NCI-H82 treated with DMSO at 0.1 percent for 48 hours (cell line): Measurements from ENCODE around the gene ZFYVE21.

Experiments
- DNase-seq: peaks from one replicate; lab custom pipeline; 2025; ENCODE audit not compliant: unreplicated experiment; lab: John Stamatoyannopoulos, UW

Gene ZFYVE21

DNA sequence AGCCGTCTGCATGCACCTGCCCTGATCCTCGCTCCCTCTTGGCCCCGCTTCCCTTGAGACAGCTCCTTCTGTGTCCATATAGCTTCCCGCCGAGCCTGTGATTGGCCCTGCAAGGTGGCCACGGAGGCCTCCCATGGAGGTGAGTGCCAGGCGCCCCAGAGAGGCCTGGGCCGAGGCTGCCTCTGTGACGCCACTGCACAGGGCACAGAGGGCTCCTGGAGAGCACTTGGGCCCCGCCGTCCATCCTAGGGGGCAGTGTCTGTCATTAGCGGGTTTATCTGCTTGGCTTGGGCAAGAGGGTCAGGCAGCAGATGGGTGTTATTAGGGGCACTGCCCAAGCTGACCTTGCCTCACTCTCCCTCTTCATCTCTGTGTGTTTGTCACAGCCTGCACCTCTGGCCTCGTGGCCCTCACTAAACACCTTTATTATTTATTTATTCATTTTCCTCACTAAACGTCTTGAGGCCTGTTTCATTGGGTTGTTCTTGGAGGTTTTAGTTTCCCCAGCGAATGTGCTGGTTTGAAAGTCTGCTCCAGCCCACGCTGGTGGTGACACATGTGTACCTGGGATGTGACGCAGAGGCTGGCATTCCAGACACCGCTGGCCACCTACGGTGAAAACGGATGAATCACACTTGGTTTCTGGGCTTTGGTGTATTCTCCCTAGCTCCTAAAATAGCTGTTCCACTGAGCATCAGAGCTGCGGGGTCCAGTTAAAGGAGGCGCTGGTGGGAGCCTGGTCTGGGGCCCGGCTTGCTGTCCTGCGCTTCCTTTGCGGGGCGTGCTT, 5.9 kb downstream of the ZFYVE21 start:
- DNase-seq: no peak

DNA sequence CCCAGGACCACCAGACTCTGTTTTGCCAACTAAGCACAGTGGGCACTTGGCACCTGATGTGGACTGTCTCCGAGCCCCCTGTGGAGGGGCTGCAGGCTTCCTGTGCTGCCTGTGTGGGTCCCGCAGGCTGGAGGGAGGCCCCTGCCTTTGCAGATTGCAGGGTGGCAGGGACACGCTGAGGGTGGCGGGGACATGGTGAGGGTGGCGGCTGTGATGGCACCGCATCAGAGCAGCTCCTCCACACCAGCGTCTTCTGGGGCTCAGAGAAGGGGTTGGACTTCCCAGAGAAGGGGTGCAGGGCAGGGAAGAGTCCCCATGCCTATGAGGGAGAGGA, 8.1 kb downstream of the ZFYVE21 start:
- DNase-seq: no peak

DNA sequence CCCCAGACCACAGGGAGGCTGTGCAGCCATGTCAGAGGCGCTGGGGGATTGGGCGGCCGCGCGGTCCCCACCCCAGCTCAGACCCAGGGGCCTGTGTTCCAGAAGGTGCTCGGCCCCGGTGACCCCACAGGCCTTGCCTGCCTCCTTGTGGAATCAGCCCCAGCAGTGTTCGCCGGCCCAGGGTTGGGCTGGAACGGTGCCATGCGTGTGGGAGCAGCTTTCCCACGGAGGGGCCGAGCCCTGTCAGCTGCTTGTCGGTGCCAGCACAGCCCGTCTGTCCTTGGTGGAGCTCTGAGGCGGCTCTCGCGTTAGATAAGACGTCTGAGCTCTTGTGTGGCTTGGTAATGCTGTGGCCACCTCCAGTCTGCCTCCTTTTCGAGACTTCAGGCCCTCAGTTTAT, 8.5 kb downstream of the ZFYVE21 start:
- no peak for DNase-seq

DNA sequence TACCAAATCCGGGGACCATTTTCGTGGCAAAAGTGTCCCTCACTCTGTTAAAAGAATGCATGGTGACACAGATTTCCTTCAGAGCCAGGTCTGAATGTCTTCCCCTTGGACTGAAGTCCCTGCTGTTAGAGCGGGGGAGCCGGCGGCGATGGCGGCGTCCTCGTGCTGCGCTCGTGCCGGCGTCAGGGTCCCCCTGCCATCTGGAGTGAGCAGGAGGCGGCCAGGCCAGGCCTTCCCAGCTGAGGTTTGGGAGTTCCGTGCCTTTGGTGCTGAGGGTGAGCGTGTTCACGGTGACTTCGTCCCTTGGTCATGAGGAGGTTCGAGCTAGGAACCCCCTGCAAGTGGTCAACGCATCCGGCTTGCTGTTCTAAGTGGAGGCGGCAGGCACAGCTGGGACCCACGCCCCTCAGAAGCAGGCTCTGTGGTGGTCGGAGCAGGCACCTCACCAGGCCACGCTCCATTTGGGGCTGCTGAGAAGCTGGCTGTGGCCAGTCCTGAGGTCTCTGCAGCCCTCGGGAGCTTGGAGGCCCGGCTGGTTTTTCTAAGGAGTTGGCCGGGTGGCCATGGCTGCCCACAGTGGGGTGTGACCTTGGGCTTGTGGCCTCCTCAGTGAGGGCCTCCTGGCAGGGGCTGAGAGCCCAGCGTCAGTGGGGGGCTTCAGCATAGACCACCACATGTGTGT, 9.5 kb downstream of the ZFYVE21 start:
- no peak for DNase-seq

DNA sequence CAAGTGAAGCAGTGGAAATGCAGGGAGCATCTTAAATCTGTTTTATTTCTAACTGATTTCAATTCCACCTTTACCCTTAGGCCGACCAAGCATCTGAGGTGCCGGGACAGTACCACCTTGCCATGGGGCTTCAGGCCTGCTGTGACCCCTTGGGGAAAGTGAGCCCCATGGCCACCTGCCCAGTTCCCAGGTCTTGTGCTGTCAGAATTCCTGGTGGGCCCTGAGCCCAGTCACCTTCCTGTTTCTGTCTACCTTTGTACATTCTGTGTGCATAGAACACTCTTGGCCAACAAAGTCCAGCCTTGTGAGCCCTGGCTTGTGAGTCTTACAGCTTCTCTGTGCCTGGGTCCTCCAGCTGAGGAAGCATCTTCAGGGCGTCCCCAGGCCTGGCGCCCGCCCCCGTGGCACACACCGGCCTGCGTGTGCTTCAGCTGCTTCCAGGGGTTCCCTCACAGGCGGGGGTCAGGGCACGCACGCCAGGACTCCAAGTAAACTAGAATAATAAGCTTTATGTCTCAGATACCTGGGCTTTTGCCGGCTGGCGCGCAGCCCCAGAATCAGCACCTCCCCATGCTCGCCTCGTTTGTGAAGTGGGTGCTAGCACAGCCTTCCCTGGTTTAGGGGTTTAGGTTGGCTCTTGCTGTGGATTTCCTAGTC, 10.3 kb downstream of the ZFYVE21 start:
- DNase-seq: no peak

DNA sequence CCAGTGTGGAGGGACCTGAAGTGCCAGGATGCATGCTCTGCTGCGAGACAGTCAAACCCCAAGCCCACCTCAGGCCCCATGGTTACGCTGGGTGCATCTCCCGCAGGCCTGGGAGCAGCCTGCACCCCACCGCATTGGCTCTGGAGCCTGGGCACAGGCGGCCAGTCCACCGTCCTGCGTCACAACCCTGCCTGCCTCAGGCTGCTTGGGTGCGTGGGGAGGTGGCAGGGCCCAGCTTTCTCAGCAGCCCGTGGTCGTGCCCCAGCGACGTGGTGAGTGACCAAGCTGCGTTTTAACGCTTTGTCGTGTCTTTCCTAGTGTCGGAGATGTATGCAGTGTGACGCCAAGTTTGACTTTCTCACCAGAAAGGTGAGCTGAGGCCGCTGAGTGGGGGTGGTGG, 10.9 kb downstream of the ZFYVE21 start:
- no peak for DNase-seq

DNA sequence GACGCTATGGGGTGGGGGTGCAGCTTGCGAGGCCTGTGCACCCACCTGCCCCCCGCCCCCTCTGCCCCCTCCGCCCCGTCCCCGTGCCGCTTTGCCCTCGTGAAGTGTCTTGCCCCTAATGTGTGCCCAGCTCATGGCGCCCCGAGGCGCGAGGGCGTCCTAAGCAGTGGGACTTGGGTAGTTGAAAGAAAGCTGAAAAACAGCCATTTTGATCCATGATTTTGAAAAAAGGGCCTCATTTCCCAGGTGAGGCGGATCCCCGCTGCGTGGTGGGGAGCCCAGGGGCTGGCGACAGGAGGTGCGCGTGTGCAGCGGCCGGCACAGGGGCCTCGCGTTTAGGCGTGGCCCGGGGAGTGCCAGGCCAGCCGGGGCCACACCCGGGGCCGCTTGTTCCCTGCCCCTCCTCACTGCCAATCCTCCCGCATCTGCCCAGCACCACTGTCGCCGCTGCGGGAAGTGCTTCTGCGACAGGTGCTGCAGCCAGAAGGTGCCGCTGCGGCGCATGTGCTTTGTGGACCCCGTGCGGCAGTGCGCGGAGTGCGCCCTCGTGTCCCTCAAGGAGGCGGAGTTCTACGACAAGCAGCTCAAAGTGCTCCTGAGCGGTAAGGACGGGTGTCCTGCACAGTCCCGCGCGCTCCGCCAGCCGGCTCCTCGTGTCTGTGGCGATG, 11.8 kb downstream of the ZFYVE21 start:
- DNase-seq: no peak

DNA sequence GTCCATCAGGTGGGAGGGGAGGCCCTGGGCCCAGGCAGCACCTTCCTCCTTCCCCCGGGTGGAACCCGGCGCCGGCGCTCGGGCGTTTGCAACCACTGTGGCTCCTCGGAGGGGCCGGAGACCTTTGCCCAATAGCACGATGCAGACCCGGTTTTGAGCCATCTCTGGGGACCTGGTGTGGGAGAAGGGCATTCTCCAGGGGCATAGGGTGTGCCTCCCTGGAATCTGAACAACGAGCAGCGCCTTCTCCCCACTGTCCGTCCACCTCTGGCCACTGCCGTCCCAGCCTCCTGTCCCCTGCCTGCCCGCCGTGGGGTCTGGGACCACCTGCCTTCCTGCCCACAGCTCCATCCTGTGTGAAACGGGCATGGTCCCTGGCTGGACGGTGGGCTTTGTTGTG, 12.5 kb downstream of the ZFYVE21 start:
- DNase-seq: no peak

DNA sequence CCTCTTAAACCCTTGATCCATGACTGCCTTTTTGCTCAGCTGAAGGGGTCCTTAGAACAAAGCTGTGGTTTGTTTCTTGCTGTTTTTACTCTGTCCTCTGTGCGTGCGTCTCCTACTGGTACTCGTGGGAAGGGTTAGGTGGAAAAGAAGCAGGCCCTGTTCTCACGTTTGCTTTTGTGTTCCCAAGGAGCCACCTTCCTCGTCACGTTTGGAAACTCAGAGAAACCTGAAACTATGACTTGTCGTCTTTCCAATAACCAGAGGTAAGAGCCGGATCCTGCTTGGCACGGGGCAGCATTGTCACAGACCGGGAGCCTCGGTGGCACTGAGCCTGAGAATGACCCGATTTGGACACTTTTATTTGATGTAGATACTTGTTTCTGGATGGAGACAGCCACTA, 13.1 kb downstream of the ZFYVE21 start:
- DNase-seq: no peak

DNA sequence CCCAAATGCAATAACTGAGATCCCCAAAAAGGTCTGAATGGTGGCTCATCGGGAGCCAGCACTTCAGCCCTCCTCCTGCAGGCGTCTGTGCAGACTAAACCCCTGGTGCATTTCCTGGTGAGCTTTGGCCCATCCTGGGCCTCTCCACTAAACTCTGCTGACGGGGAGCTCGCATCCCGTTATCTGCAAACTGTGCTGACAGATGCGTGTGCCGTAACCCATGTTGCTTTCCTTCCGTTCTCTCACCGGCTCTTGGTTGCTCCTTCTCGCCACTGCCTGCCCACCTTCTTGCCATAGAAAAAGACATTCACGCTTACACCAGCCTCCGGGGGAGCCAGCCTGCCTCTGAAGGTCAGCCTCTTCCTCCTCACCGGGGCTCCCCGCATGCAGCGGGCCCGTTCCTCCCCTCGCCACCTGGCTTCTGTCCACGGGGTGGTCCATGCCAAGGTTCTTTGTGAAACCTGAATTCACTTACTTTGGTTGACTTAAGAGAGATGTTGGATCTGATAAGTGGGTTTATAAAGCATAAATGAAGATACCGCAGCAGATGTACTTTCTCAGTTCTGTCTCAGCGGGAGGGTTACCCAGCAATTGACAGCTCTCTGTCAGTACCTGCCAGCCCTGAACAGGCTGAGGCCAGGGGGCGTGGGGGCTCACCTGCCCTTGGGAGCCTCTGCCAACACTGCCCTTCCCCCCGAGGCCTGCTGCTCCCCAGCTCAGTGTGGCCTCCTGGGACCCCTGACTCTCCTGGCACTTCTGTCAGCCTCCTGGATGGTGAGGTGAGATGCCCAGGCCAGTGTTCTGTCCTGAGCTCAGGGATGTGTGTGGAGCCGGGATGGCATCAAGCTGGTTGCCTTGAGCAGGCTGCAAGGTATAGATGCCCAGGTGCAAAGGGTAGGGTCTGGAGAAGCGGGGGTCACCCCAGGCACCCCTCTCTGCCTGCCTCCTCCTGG, 14.2 kb downstream of the ZFYVE21 start:
- no peak for DNase-seq

DNA sequence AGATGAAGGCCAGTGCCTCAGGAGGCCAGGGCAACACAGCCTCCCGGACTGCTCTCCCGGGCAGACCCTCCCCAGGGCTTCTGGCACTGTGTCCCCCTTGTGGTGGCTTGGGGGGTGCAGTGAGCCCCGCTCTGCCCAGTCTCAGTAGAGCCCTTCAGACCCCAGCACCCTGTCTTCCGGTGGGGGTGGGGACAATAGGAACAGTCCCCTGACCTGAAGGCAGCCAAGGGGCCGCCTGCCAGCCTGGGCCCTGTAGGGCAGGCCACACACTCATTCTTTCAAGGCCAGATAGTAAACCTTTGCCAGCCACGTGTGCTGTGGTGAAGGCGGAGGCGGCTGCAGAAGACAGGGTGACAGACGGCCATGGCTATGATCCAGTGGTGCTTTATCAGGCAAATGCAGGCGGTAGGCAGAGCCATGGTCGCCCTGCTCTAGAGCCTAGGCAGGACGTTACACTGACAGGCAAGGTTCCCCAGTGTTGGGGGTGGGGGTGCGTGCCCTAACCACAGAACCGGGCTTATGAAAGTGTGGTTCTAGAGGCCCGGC, 15.0 kb downstream of the ZFYVE21 start:
- no peak for DNase-seq

DNA sequence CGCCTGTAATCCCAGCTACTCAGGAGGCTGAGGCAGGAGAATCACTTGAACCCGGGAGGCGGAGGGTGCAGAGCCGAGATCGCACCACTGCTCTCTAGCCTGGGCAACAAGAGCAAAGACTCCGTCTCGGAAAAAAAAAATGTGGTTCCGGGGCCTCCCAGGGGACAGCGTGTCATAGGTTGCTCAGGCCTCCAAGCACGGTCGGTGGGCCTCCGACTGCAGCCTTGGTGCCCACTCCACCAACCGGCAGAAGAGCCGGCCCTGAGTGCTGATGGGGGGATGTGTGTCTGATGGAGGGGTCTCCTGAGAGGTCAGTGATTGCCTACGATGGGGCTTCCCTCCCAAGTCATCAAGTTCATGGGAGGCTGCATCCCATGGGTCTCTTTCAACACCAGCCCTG, 15.9 kb downstream of the ZFYVE21 start:
- no peak for DNase-seq

DNA sequence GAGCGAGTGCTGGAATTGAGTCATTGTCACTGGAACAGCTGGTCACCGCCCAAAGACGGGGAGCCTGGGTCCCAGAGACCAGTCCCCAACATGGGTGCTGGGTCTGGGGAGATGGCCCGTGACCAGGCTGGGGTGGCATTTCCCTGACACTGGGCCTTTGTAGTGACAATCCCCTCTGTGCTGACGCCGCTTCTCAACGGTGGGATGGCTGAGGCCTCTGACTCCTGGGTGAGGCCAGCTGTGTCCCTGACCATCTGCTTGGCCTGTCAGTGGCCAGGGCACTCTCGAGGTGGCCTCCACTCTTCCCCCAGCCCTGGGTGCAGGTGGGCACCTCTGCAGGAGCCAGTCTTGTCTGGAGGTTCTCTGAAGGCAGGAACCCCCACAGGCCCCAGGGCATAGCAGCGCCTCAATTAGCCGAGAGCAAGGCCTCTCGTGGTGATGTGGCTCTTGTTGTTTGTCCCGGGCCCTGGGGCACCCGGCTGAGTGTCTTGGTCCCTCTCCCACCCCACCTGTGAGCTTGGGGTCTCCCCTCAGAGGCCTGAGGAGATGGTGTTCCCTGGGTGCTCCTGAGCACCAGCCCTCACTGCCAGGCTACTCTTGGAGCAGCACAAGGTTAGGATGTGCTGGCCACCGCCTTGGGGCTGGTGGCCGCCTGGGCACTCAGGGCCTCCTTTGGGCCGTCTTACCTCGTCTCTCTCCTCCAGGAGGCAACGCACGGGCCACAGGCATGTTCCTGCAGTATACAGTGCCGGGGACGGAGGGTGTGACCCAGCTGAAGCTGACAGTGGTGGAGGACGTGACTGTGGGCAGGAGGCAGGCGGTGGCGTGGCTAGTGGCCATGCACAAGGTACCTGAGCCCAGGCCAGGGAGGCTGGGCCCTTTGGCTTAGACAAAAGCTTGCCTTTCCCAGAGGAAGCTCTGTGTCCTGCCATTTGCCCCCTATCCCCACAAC, 16.6 kb downstream of the ZFYVE21 start:
- DNase-seq: no peak

DNA sequence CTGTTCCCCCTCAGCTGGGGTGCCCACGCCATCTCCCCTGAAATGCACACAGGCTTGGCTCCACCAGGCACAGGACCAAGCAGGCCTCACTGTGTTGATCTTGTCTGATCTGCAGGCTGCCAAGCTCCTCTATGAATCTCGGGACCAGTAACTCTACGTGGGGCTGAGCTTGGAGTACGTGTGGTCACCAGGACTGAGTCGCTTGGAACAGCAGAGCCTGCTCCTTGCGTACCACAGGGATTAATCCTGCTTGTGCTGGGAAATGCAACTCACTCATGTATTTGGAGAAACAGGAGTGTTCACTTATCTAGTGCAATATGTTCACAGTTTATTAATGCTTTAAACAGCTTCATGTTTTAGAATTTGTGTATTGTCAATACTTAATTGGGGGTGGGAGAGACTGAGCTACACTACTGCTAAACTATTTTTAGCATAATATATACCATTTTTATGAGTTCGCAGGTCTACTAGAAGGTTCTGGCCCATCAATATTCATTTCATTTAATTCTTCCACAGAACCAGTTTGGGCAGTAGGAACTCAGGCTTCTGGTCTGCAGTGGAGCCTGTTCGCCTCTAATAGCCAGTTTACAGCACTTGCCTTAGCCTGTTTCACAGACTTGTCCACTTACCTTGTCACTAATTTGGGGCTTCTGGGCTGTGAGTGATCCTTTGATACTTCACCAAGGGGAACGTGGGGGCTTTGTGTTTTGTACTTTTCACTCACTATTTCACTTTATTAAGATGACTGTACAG, 17.4 kb downstream of the ZFYVE21 start:
- DNase-seq: no peak

DNA sequence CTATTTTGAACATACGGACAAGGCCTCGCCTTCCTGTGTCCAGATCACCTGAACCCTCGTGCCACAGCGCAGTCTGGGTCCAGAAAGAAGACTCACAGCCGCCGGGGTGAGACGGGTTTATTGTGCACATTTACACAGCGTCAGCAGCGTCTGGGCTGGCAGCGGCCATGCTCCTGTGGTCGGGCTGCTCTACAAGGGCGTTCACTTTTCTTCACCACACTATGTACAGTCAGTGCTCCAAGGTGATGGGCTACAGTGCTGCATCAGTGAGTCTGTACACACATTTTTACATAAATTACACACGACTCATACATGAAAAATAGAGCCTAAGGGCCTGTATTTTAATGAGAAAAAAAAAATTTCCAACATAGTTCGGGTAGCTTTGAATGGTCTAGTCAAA, 18.0 kb downstream of the ZFYVE21 start:
- DNase-seq: no peak

DNA sequence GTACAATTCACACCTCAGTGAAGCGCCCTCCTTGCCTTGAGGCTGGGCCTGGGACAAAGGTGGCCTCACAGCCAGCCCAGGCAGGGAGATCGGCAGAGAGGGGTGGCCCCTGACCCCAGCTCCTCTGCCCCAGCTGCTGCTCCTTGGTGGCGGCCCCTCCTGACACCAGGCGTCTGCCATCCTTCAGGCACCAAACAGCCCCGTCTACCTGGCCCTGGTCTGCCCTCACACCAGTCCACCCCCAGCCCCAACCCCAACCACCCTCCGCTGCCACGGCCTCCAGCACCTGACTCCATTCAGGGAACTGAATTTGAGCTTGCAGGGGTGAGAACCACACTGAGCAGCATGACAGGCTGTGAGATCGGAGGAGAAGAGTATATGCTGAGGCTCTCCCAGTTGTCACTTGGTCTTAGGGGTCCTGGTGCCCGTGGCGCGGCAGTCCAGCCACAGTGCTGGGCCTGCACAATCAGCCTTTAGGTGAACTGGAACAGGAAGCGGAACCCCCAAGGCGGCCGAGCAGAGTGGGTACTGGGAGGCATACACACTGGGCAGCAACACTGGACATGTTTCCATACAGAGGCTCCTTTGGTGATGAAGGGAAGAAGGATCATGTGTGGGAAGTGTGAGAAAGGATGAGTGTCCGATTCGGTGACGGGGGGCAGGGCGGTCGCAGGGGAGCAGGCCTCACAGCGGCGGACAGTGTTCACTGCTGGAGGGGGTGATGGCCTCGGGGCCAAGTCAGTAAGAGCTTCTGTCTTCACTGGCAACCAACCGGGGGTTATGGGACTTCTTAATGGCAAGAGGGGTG, 18.7 kb downstream of the ZFYVE21 start:
- DNase-seq: no peak

DNA sequence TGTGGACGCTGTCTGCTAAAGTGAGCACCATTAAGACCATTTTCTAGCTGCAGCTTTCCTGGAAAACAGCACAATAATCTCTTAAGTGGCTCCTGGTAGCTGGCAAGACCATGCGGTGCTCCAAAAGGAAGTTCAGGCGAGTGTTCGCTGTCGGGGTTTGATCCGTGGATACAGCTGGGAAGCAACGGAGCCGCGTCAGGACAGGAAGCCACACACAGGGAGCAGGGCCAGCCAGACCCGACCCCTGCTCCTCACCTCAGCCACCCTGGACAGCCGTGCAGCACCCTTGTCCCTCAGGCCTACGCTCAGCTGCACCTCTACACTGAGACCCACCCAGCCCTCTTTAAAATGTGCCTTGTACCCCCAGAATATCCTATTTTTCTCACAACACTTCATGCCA, 19.4 kb downstream of the ZFYVE21 start:
- no peak for DNase-seq

DNA sequence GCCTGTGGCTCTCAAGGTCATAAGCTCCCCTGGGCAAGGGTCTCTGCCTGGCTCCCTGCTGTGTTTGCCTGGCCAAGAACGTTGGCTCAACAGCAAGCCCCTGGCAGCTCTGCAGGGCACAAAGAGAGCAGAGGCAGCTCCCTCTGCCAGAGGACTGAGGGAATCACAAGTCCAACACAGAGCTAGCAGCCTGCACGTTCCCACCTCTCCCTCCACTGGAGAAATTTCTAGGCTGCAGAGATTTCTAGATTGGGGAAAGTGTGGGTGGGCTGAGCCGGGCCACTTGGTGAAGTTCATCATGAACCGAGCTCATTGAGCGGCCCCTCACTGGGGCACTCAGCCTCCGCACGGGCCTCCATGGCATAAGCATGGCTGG, 19.8 kb downstream of the ZFYVE21 start:
- no peak for DNase-seq
